Kidney (tissue), 14 donors: ENCODE measurements around the gene USP25. TPM values are rescaled to one million over a fixed set of nuclear protein-coding genes. Genes with fewer than 3 reads are reported as not detected.

ENCODE experiments used
- DNase-seq, 5 donors: peaks; one replicate each; pipeline ENCODE4 v3.0.0-alpha.2; 2013 to 2020
- FAIRE-seq: peaks from 2 replicates; lab custom pipeline; 2012; peaks lifted over from hg19 to GRCh38; lab: Jason Lieb, UNC
- H3K27ac ChIP-seq, 2 donors: one replicate each; pipeline ENCODE4 v1.7.0; 2013; ENCODE audit warnings: low read depth in 2 of 2, low read length in 2 of 2, inconsistent platforms in 1 of 2
- H3K27me3 ChIP-seq: one replicate; pipeline ENCODE4 v1.7.1; 2013; ENCODE audit warnings: low read length, inconsistent platforms; ENCODE audit not compliant: control insufficient read depth, insufficient read depth
- H3K36me3 ChIP-seq, 3 donors: one replicate each; pipeline versions ENCODE4 v1.7.0 to v1.7.1; 2013; ENCODE audit warnings: low read length in 3 of 3, control low read depth in 1 of 3, inconsistent platforms in 1 of 3; ENCODE audit not compliant: insufficient read depth in 3 of 3, control insufficient read depth in 2 of 3
- H3K4me1 ChIP-seq, 3 donors: one replicate each; pipeline versions ENCODE4 v1.7.0 to v1.7.1; 2013; ENCODE audit warnings: low read length in 3 of 3, inconsistent platforms in 1 of 3, low read depth in 1 of 3; ENCODE audit not compliant: control insufficient read depth in 2 of 3, insufficient read depth in 2 of 3
- H3K4me3 ChIP-seq, 3 donors: one replicate each; pipeline versions ENCODE4 v1.7.0 to v1.8.1; 2013; ENCODE audit warnings: low read length in 3 of 3, control low read depth in 1 of 3, inconsistent platforms in 1 of 3
- H3K9ac ChIP-seq, 3 donors: one replicate each; pipeline versions ENCODE4 v1.7.0 to v1.7.1; 2013; ENCODE audit warnings: low read length in 3 of 3, control low read depth in 1 of 3, inconsistent platforms in 1 of 3
- H3K9me3 ChIP-seq, 3 donors: one replicate each; pipeline versions ENCODE4 v1.7.0 to v1.7.1; 2013; ENCODE audit warnings: low read length in 3 of 3, control low read depth in 1 of 3, inconsistent platforms in 1 of 3; ENCODE audit not compliant: control insufficient read depth in 2 of 3, insufficient read depth in 1 of 3
- CTCF ChIP-seq: IDR thresholded peaks from 3 replicates; pipeline ENCODE4 v1.5.1; 2012; ENCODE audit warnings: mild to moderate bottlenecking, moderate library complexity, borderline replicate concordance; ENCODE audit not compliant: insufficient read depth; ENCODE audit errors: extremely low read depth
- intact Hi-C: fragments of 100-400 bp; cut with DNase I; formaldehyde crosslinking; loops from one replicate; pipeline ENCODE4 v1.11.1; 2022
- polyA plus RNA-seq: library from polyadenylated mRNA; stranded (reverse); fragments of 350-450 nt; fragmentation: Illumina TruSeq; extraction: RNeasy Lipid Tissue Mini Kit (QIAGEN cat#74804); gene quantifications from one replicate; pipeline ENCODE4 v1.2.3, GENCODE V29; 2014; ENCODE audit warnings: low read depth, low replicate concordance; ENCODE audit not compliant: insufficient read depth
- total RNA-seq: library from RNA; stranded (reverse); fragmentation: NEBNext Ultra II Directional; extraction: Animal tissue kit (Norgen Biotek cat#: 25700); gene quantifications from one replicate; pipeline ENCODE4 v1.2.1, GENCODE V29; 2021
- donor health status: control.
- donor health status: control.
- donor health status: control.
- donor health status: control.
- donor health status: control.
- donor health status: DM: yes; HTN: yes; CAD: no.
- donor health status: Normal renal cell carcinoma (clear cell type).

The USP25 gene
- total and polyA plus RNA-seq, 2 donors from 2014 or later: 14.0 to 51.6 TPM

- Histone ChIP-seq H3K27me3 (no peaks in the 10 kb centered on the region), H3K36me3 (no peaks in the 10 kb centered on the region), H3K9ac (no peak overlapping the region), H3K4me1 (peaks cover 0 to 32% (median 9%) of the 10 kb centered on the region in 3 donors), H3K27ac (no peak overlapping the region), H3K4me3 (no peak overlapping the region), H3K9me3 (no peaks in the 10 kb centered on the region)
- FAIRE-seq: no peak
- intact Hi-C loops: no loop called here
- no peak for TF ChIP-seq CTCF
- DNase-seq: peak in 2 of 5 donors; percentile 15 to 19
Measured at GRCh38 chr21:15754640-15755039, 24.9 kb downstream of the USP25 start.

DNA sequence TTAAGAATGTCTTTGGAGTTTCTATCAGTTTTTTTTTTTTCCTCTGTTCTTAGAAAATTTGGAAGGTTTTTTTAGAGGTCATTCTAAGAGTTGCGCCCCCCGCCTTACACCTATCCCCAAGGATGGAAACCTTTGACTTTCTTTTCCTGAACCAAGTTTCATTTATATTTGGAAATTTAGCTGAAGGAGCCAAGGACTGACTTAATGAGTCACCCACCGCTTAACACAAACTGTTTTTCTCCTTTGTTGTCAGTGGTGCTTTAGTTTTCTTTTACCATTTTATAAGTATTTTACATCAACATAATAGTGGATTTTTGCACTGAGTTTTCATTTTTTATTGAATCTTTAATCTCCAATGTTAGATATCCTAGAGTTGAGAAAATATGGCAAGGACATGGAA is 25.3 kb downstream of the USP25 start:
- intact Hi-C loops: no loop called here
- Histone ChIP-seq H3K27me3 (no peaks in the 10 kb centered on the region), H3K36me3 (no peaks in the 10 kb centered on the region), H3K4me1 (peaks cover 0 to 30% (median 6%) of the 10 kb centered on the region in 3 donors), H3K9me3 (no peaks in the 10 kb centered on the region), H3K9ac (no peak overlapping the region), H3K27ac (no peak overlapping the region), H3K4me3 (no peak overlapping the region)
- FAIRE-seq: no peak
- DNase-seq: no peak
- no peak for TF ChIP-seq CTCF

DNA sequence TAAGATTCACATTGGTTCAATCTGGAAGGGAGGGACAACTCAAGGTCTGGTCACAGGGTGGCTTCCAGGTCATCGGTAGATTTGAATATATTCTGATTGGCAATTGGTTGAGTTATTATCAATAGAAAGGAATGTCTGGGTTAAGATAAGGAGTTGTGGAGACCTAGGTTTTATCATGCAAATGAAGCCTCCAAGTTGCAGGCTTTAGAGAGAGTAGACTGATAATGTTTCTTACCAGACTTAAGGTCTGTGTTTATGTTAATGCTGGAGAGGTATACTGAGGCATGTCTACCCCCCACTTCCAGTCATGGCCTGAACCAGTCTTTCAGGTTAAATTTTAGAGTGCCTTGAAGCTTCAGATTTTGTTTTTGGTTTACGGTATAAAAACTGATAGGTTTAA is 29.7 kb downstream of the USP25 start:
- Histone ChIP-seq H3K27me3 (no peaks in the 10 kb centered on the region), H3K36me3 (no peaks in the 10 kb centered on the region), H3K4me1 (peaks cover 0 to 20% (median 4%) of the 10 kb centered on the region in 3 donors), H3K9me3 (no peaks in the 10 kb centered on the region), H3K4me3 (no peak overlapping the region), H3K27ac (no peak overlapping the region), H3K9ac (no peak overlapping the region)
- FAIRE-seq: no peak
- TF ChIP-seq CTCF: no peak
- intact Hi-C loops: no loop called here
- DNase-seq: no peak

DNA sequence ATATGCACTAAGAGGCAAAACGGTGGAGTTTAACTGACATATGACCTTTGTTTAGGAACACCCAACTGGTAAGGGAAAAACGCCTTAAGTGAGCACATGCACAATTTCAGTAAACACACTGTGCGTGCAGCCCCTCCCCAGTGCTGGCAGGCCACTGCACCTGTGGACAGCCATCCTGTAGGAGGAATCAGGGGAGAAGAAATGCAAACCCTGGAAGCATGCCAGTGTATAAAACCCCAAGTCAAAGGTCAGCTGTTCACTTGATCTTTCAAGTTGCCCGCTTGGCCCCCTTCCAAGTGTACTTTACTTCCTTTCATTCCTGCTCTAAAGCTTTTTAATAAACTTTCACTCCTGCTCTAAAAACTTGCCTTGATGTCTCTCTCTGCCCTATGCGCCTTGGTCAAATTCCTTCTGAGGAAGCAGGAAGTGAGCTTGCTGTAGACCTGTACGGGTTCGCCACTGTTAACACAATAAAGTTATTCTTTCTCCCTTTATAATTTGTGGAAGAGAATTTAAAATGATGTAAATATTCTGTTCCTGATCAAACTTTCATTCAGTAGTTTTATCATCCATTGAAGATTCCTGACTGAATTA is 31.8 kb downstream of the USP25 start:
- H3K9ac ChIP-seq: no peak overlapping the region
- DNase-seq: no peak
- H3K4me1 ChIP-seq: peaks cover 0 to 11% (median 4%) of the 10 kb centered on the region in 3 donors
- no peaks in the 10 kb centered on the region for H3K27me3 ChIP-seq
- intact Hi-C loops: no loop called here
- peak; percentile 74 for FAIRE-seq
- H3K4me3 ChIP-seq: no peak overlapping the region
- H3K27ac ChIP-seq: no peak overlapping the region
- no peak for TF ChIP-seq CTCF
- no peaks in the 10 kb centered on the region for H3K36me3 ChIP-seq
- no peaks in the 10 kb centered on the region for H3K9me3 ChIP-seq
